ENCODE results near the gene MRPL40.

Gene MRPL40

GRCh38 chr22:19396934-19397733 lies 35.2 kb upstream of the MRPL40 start:
- no peak overlapping the region for H3K27ac ChIP-seq (ENCODE audit: insufficient read depth, low read length, poor library complexity, severe bottlenecking)

GRCh38 chr22:19397734-19398104 lies 34.6 kb upstream of the MRPL40 start:
- Histone ChIP-seq H3K9me3 (ENCODE audit: control insufficient read depth, low read length) (no peaks in the 10 kb centered on the region), H3K36me3 (ENCODE audit: control insufficient read depth, insufficient read depth, low read length) (peaks cover 50% of the 10 kb centered on the region), H3K27ac (ENCODE audit: insufficient read depth, low read length, poor library complexity, severe bottlenecking) (no peak overlapping the region), H3K4me1 (ENCODE audit: control insufficient read depth, insufficient read depth, low read length, poor library complexity, severe bottlenecking) (no peaks in the 10 kb centered on the region), H3K27me3 (replicated peaks; ENCODE audit: control insufficient read depth, insufficient read depth, low read length, poor library complexity, severe bottlenecking) (no peaks in the 10 kb centered on the region), H3K4me3 (ENCODE audit: insufficient read depth, low read depth, low read length, poor library complexity, severe bottlenecking) (no peak overlapping the region)
- DNase-seq = no peak

More at GRCh38 chr22:19396934-19397733, 35.2 kb upstream of the MRPL40 start:
- no peak for DNase-seq
- H3K9me3 ChIP-seq (ENCODE audit: control insufficient read depth, low read length) = no peaks in the 10 kb centered on the region
- H3K4me3 ChIP-seq (ENCODE audit: insufficient read depth, low read depth, low read length, poor library complexity, severe bottlenecking) = no peak overlapping the region
- peaks cover 51% of the 10 kb centered on the region for H3K36me3 ChIP-seq (ENCODE audit: control insufficient read depth, insufficient read depth, low read length)
- H3K27me3 ChIP-seq (replicated peaks; ENCODE audit: control insufficient read depth, insufficient read depth, low read length, poor library complexity, severe bottlenecking) = no peaks in the 10 kb centered on the region
- no peaks in the 10 kb centered on the region for H3K4me1 ChIP-seq (ENCODE audit: control insufficient read depth, insufficient read depth, low read length, poor library complexity, severe bottlenecking)

- Histone ChIP-seq H3K4me3 (ENCODE audit: insufficient read depth, low read depth, low read length, poor library complexity, severe bottlenecking) (no peak overlapping the region), H3K27ac (ENCODE audit: insufficient read depth, low read length, poor library complexity, severe bottlenecking) (no peak overlapping the region), H3K27me3 (replicated peaks; ENCODE audit: control insufficient read depth, insufficient read depth, low read length, poor library complexity, severe bottlenecking) (no peaks in the 10 kb centered on the region), H3K36me3 (ENCODE audit: control insufficient read depth, insufficient read depth, low read length) (peaks cover 47% of the 10 kb centered on the region), H3K9me3 (ENCODE audit: control insufficient read depth, low read length) (no peaks in the 10 kb centered on the region), H3K4me1 (ENCODE audit: control insufficient read depth, insufficient read depth, low read length, poor library complexity, severe bottlenecking) (no peaks in the 10 kb centered on the region)
- DNase-seq = no peak
Measured at GRCh38 chr22:19398206-19398605, 34.1 kb upstream of the MRPL40 start.

GRCh38 chr22:19398652-19399051 lies 33.7 kb upstream of the MRPL40 start:
- H3K9me3 ChIP-seq (ENCODE audit: control insufficient read depth, low read length) = no peaks in the 10 kb centered on the region
- H3K4me1 ChIP-seq (ENCODE audit: control insufficient read depth, insufficient read depth, low read length, poor library complexity, severe bottlenecking) = no peaks in the 10 kb centered on the region
- DNase-seq = no peak
- no peak overlapping the region for H3K4me3 ChIP-seq (ENCODE audit: insufficient read depth, low read depth, low read length, poor library complexity, severe bottlenecking)
- H3K36me3 ChIP-seq (ENCODE audit: control insufficient read depth, insufficient read depth, low read length) = peaks cover 46% of the 10 kb centered on the region
- H3K27ac ChIP-seq (ENCODE audit: insufficient read depth, low read length, poor library complexity, severe bottlenecking) = no peak overlapping the region
- no peaks in the 10 kb centered on the region for H3K27me3 ChIP-seq (replicated peaks; ENCODE audit: control insufficient read depth, insufficient read depth, low read length, poor library complexity, severe bottlenecking)

GRCh38 chr22:19400881-19401280 lies 31.5 kb upstream of the MRPL40 start:
- H3K4me3 ChIP-seq (ENCODE audit: insufficient read depth, low read depth, low read length, poor library complexity, severe bottlenecking) = no peak overlapping the region
- H3K27me3 ChIP-seq (replicated peaks; ENCODE audit: control insufficient read depth, insufficient read depth, low read length, poor library complexity, severe bottlenecking) = no peaks in the 10 kb centered on the region
- no peak overlapping the region for H3K27ac ChIP-seq (ENCODE audit: insufficient read depth, low read length, poor library complexity, severe bottlenecking)
- H3K4me1 ChIP-seq (ENCODE audit: control insufficient read depth, insufficient read depth, low read length, poor library complexity, severe bottlenecking) = no peaks in the 10 kb centered on the region
- DNase-seq = no peak
- no peaks in the 10 kb centered on the region for H3K9me3 ChIP-seq (ENCODE audit: control insufficient read depth, low read length)
- H3K36me3 ChIP-seq (ENCODE audit: control insufficient read depth, insufficient read depth, low read length) = peaks cover 33% of the 10 kb centered on the region

GRCh38 chr22:19401483-19401882 lies 30.9 kb upstream of the MRPL40 start:
- Histone ChIP-seq H3K27me3 (replicated peaks; ENCODE audit: control insufficient read depth, insufficient read depth, low read length, poor library complexity, severe bottlenecking) (no peaks in the 10 kb centered on the region), H3K4me1 (ENCODE audit: control insufficient read depth, insufficient read depth, low read length, poor library complexity, severe bottlenecking) (no peaks in the 10 kb centered on the region), H3K36me3 (ENCODE audit: control insufficient read depth, insufficient read depth, low read length) (peaks cover 30% of the 10 kb centered on the region), H3K9me3 (ENCODE audit: control insufficient read depth, low read length) (no peaks in the 10 kb centered on the region), H3K4me3 (ENCODE audit: insufficient read depth, low read depth, low read length, poor library complexity, severe bottlenecking) (no peak overlapping the region), H3K27ac (ENCODE audit: insufficient read depth, low read length, poor library complexity, severe bottlenecking) (no peak overlapping the region)
- DNase-seq = no peak

GRCh38 chr22:19402642-19403191 lies 29.6 kb upstream of the MRPL40 start:
- no peaks in the 10 kb centered on the region for H3K4me1 ChIP-seq (ENCODE audit: control insufficient read depth, insufficient read depth, low read length, poor library complexity, severe bottlenecking)
- peaks cover 29% of the 10 kb centered on the region for H3K36me3 ChIP-seq (ENCODE audit: control insufficient read depth, insufficient read depth, low read length)
- no peaks in the 10 kb centered on the region for H3K9me3 ChIP-seq (ENCODE audit: control insufficient read depth, low read length)
- no peak overlapping the region for H3K4me3 ChIP-seq (ENCODE audit: insufficient read depth, low read depth, low read length, poor library complexity, severe bottlenecking)
- no peak for DNase-seq
- no peaks in the 10 kb centered on the region for H3K27me3 ChIP-seq (replicated peaks; ENCODE audit: control insufficient read depth, insufficient read depth, low read length, poor library complexity, severe bottlenecking)
- H3K27ac ChIP-seq (ENCODE audit: insufficient read depth, low read length, poor library complexity, severe bottlenecking) = no peak overlapping the region

- no peaks in the 10 kb centered on the region for H3K27me3 ChIP-seq (replicated peaks; ENCODE audit: control insufficient read depth, insufficient read depth, low read length, poor library complexity, severe bottlenecking)
- H3K36me3 ChIP-seq (ENCODE audit: control insufficient read depth, insufficient read depth, low read length) = peaks cover 40% of the 10 kb centered on the region
- DNase-seq = no peak
- H3K4me1 ChIP-seq (ENCODE audit: control insufficient read depth, insufficient read depth, low read length, poor library complexity, severe bottlenecking) = no peaks in the 10 kb centered on the region
- no peak overlapping the region for H3K27ac ChIP-seq (ENCODE audit: insufficient read depth, low read length, poor library complexity, severe bottlenecking)
- no peaks in the 10 kb centered on the region for H3K9me3 ChIP-seq (ENCODE audit: control insufficient read depth, low read length)
- no peak overlapping the region for H3K4me3 ChIP-seq (ENCODE audit: insufficient read depth, low read depth, low read length, poor library complexity, severe bottlenecking)
Measured at GRCh38 chr22:19404676-19405075, 27.7 kb upstream of the MRPL40 start.

GRCh38 chr22:19405133-19405532 lies 27.2 kb upstream of the MRPL40 start:
- Histone ChIP-seq H3K9me3 (ENCODE audit: control insufficient read depth, low read length) (no peaks in the 10 kb centered on the region), H3K36me3 (ENCODE audit: control insufficient read depth, insufficient read depth, low read length) (peaks cover 45% of the 10 kb centered on the region), H3K27me3 (replicated peaks; ENCODE audit: control insufficient read depth, insufficient read depth, low read length, poor library complexity, severe bottlenecking) (no peaks in the 10 kb centered on the region), H3K4me3 (ENCODE audit: insufficient read depth, low read depth, low read length, poor library complexity, severe bottlenecking) (no peak overlapping the region), H3K27ac (ENCODE audit: insufficient read depth, low read length, poor library complexity, severe bottlenecking) (no peak overlapping the region), H3K4me1 (ENCODE audit: control insufficient read depth, insufficient read depth, low read length, poor library complexity, severe bottlenecking) (no peaks in the 10 kb centered on the region)
- DNase-seq = no peak

- Histone ChIP-seq H3K4me1 (ENCODE audit: control insufficient read depth, insufficient read depth, low read length, poor library complexity, severe bottlenecking) (no peaks in the 10 kb centered on the region), H3K27ac (ENCODE audit: insufficient read depth, low read length, poor library complexity, severe bottlenecking) (no peak overlapping the region), H3K36me3 (ENCODE audit: control insufficient read depth, insufficient read depth, low read length) (peaks cover 49% of the 10 kb centered on the region), H3K9me3 (ENCODE audit: control insufficient read depth, low read length) (no peaks in the 10 kb centered on the region), H3K27me3 (replicated peaks; ENCODE audit: control insufficient read depth, insufficient read depth, low read length, poor library complexity, severe bottlenecking) (no peaks in the 10 kb centered on the region), H3K4me3 (ENCODE audit: insufficient read depth, low read depth, low read length, poor library complexity, severe bottlenecking) (no peak overlapping the region)
- DNase-seq = no peak
Measured at GRCh38 chr22:19405652-19406051, 26.7 kb upstream of the MRPL40 start.
